OCI-LY7 (cell line): ENCODE measurements around the gene LRP5. TPM values are rescaled to one million over a fixed set of nuclear protein-coding genes. Genes with fewer than 3 reads are reported as not detected.
"Not testable (repeated sequence)": the region's sequence is repeated elsewhere in the genome, so short reads cannot be mapped to it uniquely, and the experiment has no call there.

Experiments used
- BruUV-seq: library from RNA; stranded (reverse); fragments of 400-500 nt; replicated peaks from 2 replicates; lab custom pipeline; 2021; lab: Mats Ljungman, UMichigan
- CTCF ChIA-PET: fragments of 300-600 bp; sonication (Branson Sonifier 250); formaldehyde crosslinking; loops from one replicate; lab custom pipeline; 2022; ENCODE audit warnings: antibody characterized with exemption; ENCODE audit not compliant: unreplicated experiment; lab: Charles Lee
- POLR2A ChIA-PET: fragments of 300-600 bp; sonication (Branson Sonifier 250); formaldehyde crosslinking; loops from one replicate; lab custom pipeline; 2022; ENCODE audit warnings: antibody characterized with exemption; lab: Charles Lee
- DNase-seq: peaks from one replicate; pipeline ENCODE4 v3.0.0-alpha.2; 2015; ENCODE audit warnings: low spot score
- H2AFZ ChIP-seq: fragments of 200-600 bp; sonication (generic), shearing (Covaris generic); 2 replicates; pipeline ENCODE4 v1.6.1; 2014; ENCODE audit warnings: mild to moderate bottlenecking, antibody characterized with exemption, low read length, moderate library complexity
- H3K27ac ChIP-seq: fragments of 200-600 bp; sonication (generic); 2 replicates; pipeline ENCODE4 v1.5.1; 2014; ENCODE audit warnings: mixed run types, low read depth, mild to moderate bottlenecking, moderate library complexity, low read length, inconsistent platforms; ENCODE audit not compliant: poor library complexity, severe bottlenecking
- H3K36me3 ChIP-seq: fragments of 200-600 bp; sonication (generic); 2 replicates; pipeline ENCODE4 v1.6.1; 2014; ENCODE audit warnings: mild to moderate bottlenecking, antibody characterized with exemption, low read length, moderate library complexity, mixed read lengths; ENCODE audit not compliant: insufficient read depth
- H3K4me1 ChIP-seq: fragments of 200-600 bp; sonication (generic); 2 replicates; pipeline ENCODE4 v1.5.1; 2014; ENCODE audit warnings: mild to moderate bottlenecking, low read length; ENCODE audit not compliant: insufficient read depth, poor library complexity, severe bottlenecking
- H3K4me2 ChIP-seq: fragments of 200-600 bp; sonication (generic); 2 replicates; pipeline ENCODE4 v1.6.1; 2014; ENCODE audit warnings: mild to moderate bottlenecking, low read length
- H3K4me3 ChIP-seq: fragments of 200-600 bp; sonication (generic); 2 replicates; pipeline ENCODE4 v1.5.1; 2014; ENCODE audit warnings: mild to moderate bottlenecking, low read depth, low read length; ENCODE audit not compliant: poor library complexity, severe bottlenecking
- H3K79me2 ChIP-seq: fragments of 200-600 bp; sonication (generic); 2 replicates; pipeline ENCODE4 v1.6.1; 2016; ENCODE audit warnings: low read depth, mild to moderate bottlenecking, low read length, moderate library complexity, mixed read lengths; ENCODE audit not compliant: insufficient read depth
- H3K9me2 ChIP-seq: fragments of 200-600 bp; sonication (generic); 2 replicates; pipeline ENCODE4 v1.6.1; 2016; ENCODE audit warnings: mild to moderate bottlenecking, low read length, mixed read lengths; ENCODE audit not compliant: insufficient read depth
- H3K9me3 ChIP-seq: fragments of 200-600 bp; sonication (generic); 2 replicates; pipeline ENCODE4 v1.6.1; 2014; ENCODE audit warnings: mild to moderate bottlenecking, mixed run types, low read length, mixed read lengths
- H4K20me1 ChIP-seq: fragments of 200-600 bp; sonication (generic); 2 replicates; pipeline ENCODE4 v1.6.1; 2014; ENCODE audit warnings: mild to moderate bottlenecking, antibody characterized with exemption, low read length, moderate library complexity, mixed read lengths; ENCODE audit not compliant: insufficient read depth
- CTCF ChIP-seq: fragments of 200-600 bp; sonication (generic); conservative IDR thresholded peaks from 2 replicates; pipeline ENCODE4 v1.5.1; 2014; ENCODE audit warnings: mild to moderate bottlenecking, antibody characterized with exemption, low read length, moderate library complexity, mixed read lengths
- EZH2phosphoT487 ChIP-seq: fragments of 200-600 bp; sonication (generic); IDR thresholded peaks from 2 replicates; pipeline ENCODE4 v1.6.1; 2018; ENCODE audit warnings: low read depth, borderline replicate concordance, mild to moderate bottlenecking, mixed run types, antibody characterized with exemption, low read length, moderate library complexity, mixed read lengths
- intact Hi-C: fragments of 100-400 bp; cut with micrococcal nuclease; formaldehyde crosslinking; loops from one replicate; pipeline ENCODE4 v1.10.0; 2022; ENCODE audit not compliant: unreplicated experiment
- total RNA-seq, 2 experiments: library from RNA; depleted of rRNA in 1 of 2; stranded (reverse); fragments of >200 nt in 1 of 2; shearing (Covaris generic) in 1 of 2; gene quantifications; 2 replicates each; pipeline ENCODE4 v1.2.3, GENCODE V29; 2014 to 2022

Gene LRP5
- total RNA-seq, 2 experiments from 2014 or later = 0.60 TPM; not detected in 1

- no peak overlapping the region for H3K4me2 ChIP-seq
- intact Hi-C loops = no loop called here
Observed at GRCh38 chr11:68455485-68455884, 143.1 kb downstream of the LRP5 start.

GRCh38 chr11:68457216-68457897, 145.0 kb downstream of the LRP5 start:
- Histone ChIP-seq H2AFZ (no peak overlapping the region), H3K9me2 (no peaks in the 10 kb centered on the region), H3K9me3 (no peaks in the 10 kb centered on the region), H4K20me1 (peaks cover 9% of the 10 kb centered on the region), H3K27ac (no peak overlapping the region), H3K36me3 (peaks cover 1% of the 10 kb centered on the region; the same call in 1 of the 2 replicates), H3K4me2 (no peak overlapping the region), H3K4me1 (peaks cover 17% of the 10 kb centered on the region), H3K4me3 (no peak overlapping the region), H3K79me2 (peaks cover 18% of the 10 kb centered on the region)
- intact Hi-C loops = no loop called here
- ChIA-PET POLR2A (interaction anchor here (0.5 kb wide), 1 partner anchor 1444 kb away, joined by 3 read pairs; no protein-coding TSS in a partner anchor), CTCF (no interaction called here)
- TF ChIP-seq CTCF = no peak
- no peak for TF ChIP-seq EZH2phosphoT487
- no TSS peak for BruUV-seq
- DNase-seq = no peak

More at GRCh38 chr11:68455485-68455884, 143.1 kb downstream of the LRP5 start:
- CTCF ChIA-PET = no interaction called here
- POLR2A ChIA-PET = interaction anchor here (0.6 to 1.1 kb wide), 2 partner anchors 51 to 820 kb away, joined by 3 to 7 read pairs; no protein-coding TSS in a partner anchor
- Histone ChIP-seq H3K9me2 (no peaks in the 10 kb centered on the region), H4K20me1 (no peaks in the 10 kb centered on the region), H3K4me1 (peaks cover 13% of the 10 kb centered on the region), H3K4me3 (no peak overlapping the region), H2AFZ (no peak overlapping the region), H3K27ac (no peak overlapping the region), H3K79me2 (no peaks in the 10 kb centered on the region), H3K36me3 (no peaks in the 10 kb centered on the region), H3K9me3 (no peaks in the 10 kb centered on the region)
- no TSS peak for BruUV-seq
- no peak for TF ChIP-seq EZH2phosphoT487
- no peak for TF ChIP-seq CTCF
- DNase-seq = no peak

GRCh38 chr11:68457898-68458249, 145.5 kb downstream of the LRP5 start:
- Histone ChIP-seq H3K4me3 (no peak overlapping the region), H3K9me3 (no peaks in the 10 kb centered on the region), H3K79me2 (peaks cover 23% of the 10 kb centered on the region), H3K27ac (no peak overlapping the region), H4K20me1 (peaks cover 15% of the 10 kb centered on the region), H3K36me3 (peaks cover 6% of the 10 kb centered on the region; the same call in 1 of the 2 replicates), H2AFZ (no peak overlapping the region), H3K4me2 (no peak overlapping the region), H3K4me1 (peaks cover 22% of the 10 kb centered on the region), H3K9me2 (no peaks in the 10 kb centered on the region)
- no peak for DNase-seq
- no TSS peak for BruUV-seq
- ChIA-PET POLR2A (no interaction called here), CTCF (no interaction called here)
- intact Hi-C loops = no loop called here
- TF ChIP-seq EZH2phosphoT487 (no peak), CTCF (no peak)

- H3K9me2 ChIP-seq, DNase-seq, H3K4me3 ChIP-seq, H3K4me2 ChIP-seq, CTCF ChIA-PET, H2AFZ ChIP-seq, H3K36me3 ChIP-seq, H3K27ac ChIP-seq, BruUV-seq, intact Hi-C loops, H3K9me3 ChIP-seq: not testable (repeated sequence)
- POLR2A ChIA-PET = interaction anchor here (0.6 kb wide), 1 partner anchor 415 kb away, joined by 3 read pairs; no protein-coding TSS in a partner anchor
- H3K79me2 ChIP-seq = peaks cover 28% of the 10 kb centered on the region
- H3K4me1 ChIP-seq = peaks cover 27% of the 10 kb centered on the region
- peaks cover 17% of the 10 kb centered on the region for H4K20me1 ChIP-seq
Observed at GRCh38 chr11:68458340-68458739, 145.9 kb downstream of the LRP5 start.
